Lower lobe of right lung (tissue), 2 donors: Measurements from ENCODE around the gene DCAF8. TPM values are rescaled to one million over a fixed set of nuclear protein-coding genes. Genes with fewer than 3 reads are reported as not detected.

Experiments used
- ATAC-seq, 2 donors: fragments of 200-7000 bp; cut with Tn5 transposase; one replicate each; pipeline ENCODE4 v1.9.1; 2020 to 2022; ENCODE audit warnings: mild to moderate bottlenecking in 2 of 2, moderate library complexity in 2 of 2
- DNase-seq: peaks from one replicate; pipeline ENCODE4 v3.0.0-alpha.2; 2020
- H3K27ac ChIP-seq: fragments of 200-600 bp; one replicate; pipeline ENCODE4 v1.8.0; 2022
- H3K27me3 ChIP-seq: fragments of 200-600 bp; one replicate; pipeline ENCODE4 v1.8.0; 2022; ENCODE audit warnings: low read depth
- H3K36me3 ChIP-seq: fragments of 200-600 bp; one replicate; pipeline ENCODE4 v1.8.0; 2022; ENCODE audit warnings: mild to moderate bottlenecking
- H3K4me1 ChIP-seq: fragments of 200-600 bp; one replicate; pipeline ENCODE4 v1.8.0; 2022
- H3K4me3 ChIP-seq: fragments of 200-600 bp; one replicate; pipeline ENCODE4 v1.8.0; 2022; ENCODE audit warnings: mild to moderate bottlenecking
- H3K9me3 ChIP-seq: fragments of 200-600 bp; one replicate; pipeline ENCODE4 v1.8.0; 2022
- intact Hi-C: fragments of 100-400 bp; cut with DNase I; formaldehyde crosslinking; loops from one replicate; pipeline ENCODE4 v1.11.0; 2022
- long read RNA-seq: library from polyadenylated mRNA; unstranded; transcript quantifications from one replicate; pipeline ENCODE4 v2.0.0, GENCODE V29; 2021
- total RNA-seq: library from RNA; stranded (reverse); fragmentation: NEBNext Ultra II Directional; extraction: Animal tissue kit (Norgen Biotek cat#: 25700); gene quantifications from one replicate; pipeline ENCODE4 v1.2.1, GENCODE V29; 2021
- TF ChIP-seq, protein P1 (sequence below): fragments of 200-600 bp; IDR thresholded peaks from one replicate; pipeline ENCODE4 v1.8.0; 2022; ENCODE audit warnings: antibody characterized with exemption, mild to moderate bottlenecking
- donor health status: DM: no; HTN: yes; CAD: no; lungs with severe emphysema.

DCAF8 gene
- 114 TPM for total RNA-seq
- long read RNA-seq, full-length matches to known transcripts: 58 of 154 reads
- long read RNA-seq, partial matches to known transcripts: 32 of 154 reads
- long read RNA-seq, other reads (novel, unspliced or antisense): 64 of 154 reads

- Histone ChIP-seq H3K27me3 (no peaks in the 10 kb centered on the region), H3K36me3 (no peaks in the 10 kb centered on the region), H3K4me3 (peak within 1 kb of the TSS; percentile 91), H3K9me3 (no peaks in the 10 kb centered on the region), H3K27ac (peak within 1 kb of the TSS; percentile 94), H3K4me1 (peaks cover 38% of the 10 kb centered on the region)
- intact Hi-C loops: no loop called here
- TF ChIP-seq, protein P1, sequence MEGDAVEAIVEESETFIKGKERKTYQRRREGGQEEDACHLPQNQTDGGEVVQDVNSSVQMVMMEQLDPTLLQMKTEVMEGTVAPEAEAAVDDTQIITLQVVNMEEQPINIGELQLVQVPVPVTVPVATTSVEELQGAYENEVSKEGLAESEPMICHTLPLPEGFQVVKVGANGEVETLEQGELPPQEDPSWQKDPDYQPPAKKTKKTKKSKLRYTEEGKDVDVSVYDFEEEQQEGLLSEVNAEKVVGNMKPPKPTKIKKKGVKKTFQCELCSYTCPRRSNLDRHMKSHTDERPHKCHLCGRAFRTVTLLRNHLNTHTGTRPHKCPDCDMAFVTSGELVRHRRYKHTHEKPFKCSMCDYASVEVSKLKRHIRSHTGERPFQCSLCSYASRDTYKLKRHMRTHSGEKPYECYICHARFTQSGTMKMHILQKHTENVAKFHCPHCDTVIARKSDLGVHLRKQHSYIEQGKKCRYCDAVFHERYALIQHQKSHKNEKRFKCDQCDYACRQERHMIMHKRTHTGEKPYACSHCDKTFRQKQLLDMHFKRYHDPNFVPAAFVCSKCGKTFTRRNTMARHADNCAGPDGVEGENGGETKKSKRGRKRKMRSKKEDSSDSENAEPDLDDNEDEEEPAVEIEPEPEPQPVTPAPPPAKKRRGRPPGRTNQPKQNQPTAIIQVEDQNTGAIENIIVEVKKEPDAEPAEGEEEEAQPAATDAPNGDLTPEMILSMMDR: no peak
- DNase-seq (peak; percentile 99), ATAC-seq (peak; percentile 98 to 100)
These were observed at the start of gene DCAF8 for GRCh38 chr1:160261893-160262794. Gene DCAF8 (minus strand): TSS chr1:160262549. CDS start chr1:160244008, 18,541 bp downstream.

DNA sequence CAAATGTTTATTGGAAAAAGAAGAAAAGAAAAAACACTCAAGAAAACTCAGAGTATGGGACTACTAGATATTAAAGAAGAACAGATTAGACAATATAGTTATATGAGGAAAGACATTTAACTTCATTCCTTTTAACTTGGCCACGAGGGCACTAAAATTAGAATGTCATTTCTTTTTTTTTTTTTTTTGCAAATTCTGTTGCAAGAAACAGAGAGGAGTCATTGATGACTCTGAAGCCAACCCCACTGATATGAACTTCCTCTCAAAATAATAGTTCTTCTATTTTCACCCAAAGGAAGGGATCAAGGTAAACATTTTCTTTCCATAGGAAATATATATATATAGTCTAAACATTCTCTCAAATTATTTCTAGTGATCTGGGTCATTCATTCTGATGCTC, 47.2 kb upstream of the DCAF8 start:
- no peak for ATAC-seq
- intact Hi-C loops: no loop called here
- DNase-seq: no peak
- Histone ChIP-seq H3K27ac (no peak overlapping the region), H3K36me3 (peaks cover 100% of the 10 kb centered on the region), H3K4me3 (no peak overlapping the region), H3K27me3 (no peaks in the 10 kb centered on the region), H3K9me3 (no peaks in the 10 kb centered on the region), H3K4me1 (no peaks in the 10 kb centered on the region)
- TF ChIP-seq, protein P1: no peak

DNA sequence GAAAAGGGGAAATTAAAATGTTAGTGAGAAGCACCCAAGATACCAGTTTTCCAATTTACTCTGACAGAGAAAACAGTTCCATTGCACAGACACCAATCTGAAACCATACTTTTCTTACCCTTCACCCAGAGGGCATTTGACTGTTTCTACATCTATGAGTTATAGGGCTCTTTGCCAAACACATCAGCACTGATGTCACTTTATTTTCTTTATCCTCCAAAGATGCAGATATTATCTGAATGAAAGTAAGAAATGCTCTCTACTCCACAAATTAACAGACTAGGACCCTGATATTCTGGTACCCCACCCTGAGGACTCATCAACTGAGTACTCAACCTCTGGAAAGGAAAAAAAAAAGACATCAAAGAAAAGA, 46.8 kb upstream of the DCAF8 start:
- no peak for DNase-seq
- H3K4me3 ChIP-seq: no peak overlapping the region
- H3K27me3 ChIP-seq: no peaks in the 10 kb centered on the region
- H3K36me3 ChIP-seq: peaks cover 100% of the 10 kb centered on the region
- TF ChIP-seq, protein P1: no peak
- no peak for ATAC-seq
- H3K4me1 ChIP-seq: no peaks in the 10 kb centered on the region
- intact Hi-C loops: no loop called here
- H3K27ac ChIP-seq: no peak overlapping the region
- H3K9me3 ChIP-seq: no peaks in the 10 kb centered on the region

DNA sequence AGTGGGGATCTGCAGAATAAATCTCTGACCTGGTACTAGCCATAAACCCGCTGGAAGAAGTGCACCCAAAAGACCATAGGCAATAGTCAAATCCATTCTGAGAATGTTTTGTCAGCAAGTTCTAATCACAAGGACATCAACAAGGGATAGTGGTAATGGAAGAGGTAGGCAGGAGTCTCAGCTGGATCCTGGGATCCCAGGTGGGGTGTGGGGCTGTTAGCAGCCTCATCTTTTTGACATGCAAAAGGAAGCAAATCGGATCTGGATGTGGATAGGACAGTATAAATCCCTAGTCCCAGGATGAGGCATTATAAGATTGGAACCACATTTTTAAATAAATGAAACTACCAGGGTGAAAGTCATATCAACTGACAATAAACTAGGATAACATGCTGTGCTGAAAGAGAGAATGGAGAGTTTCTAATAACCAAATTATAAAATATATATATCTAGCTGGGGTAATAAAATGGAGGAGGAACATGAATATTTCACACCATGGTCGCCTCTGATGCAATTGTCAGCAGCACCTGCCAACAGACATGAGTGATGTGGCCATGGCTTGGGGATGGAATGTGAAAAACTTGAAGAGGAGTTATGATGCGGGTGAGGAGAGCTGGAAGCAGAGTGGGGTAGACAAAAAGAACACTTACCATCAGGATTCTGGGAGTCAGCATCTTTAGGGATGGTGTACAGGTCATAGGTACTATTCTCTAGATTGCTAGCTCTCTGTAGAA, 46.3 kb upstream of the DCAF8 start:
- ATAC-seq (no peak), DNase-seq (no peak)
- Histone ChIP-seq H3K27ac (no peak overlapping the region), H3K4me3 (no peak overlapping the region), H3K9me3 (no peaks in the 10 kb centered on the region), H3K27me3 (no peaks in the 10 kb centered on the region), H3K4me1 (no peaks in the 10 kb centered on the region), H3K36me3 (peaks cover 100% of the 10 kb centered on the region)
- intact Hi-C loops: no loop called here
- TF ChIP-seq, protein P1: no peak

- intact Hi-C loops: no loop called here
- Histone ChIP-seq H3K27me3 (no peaks in the 10 kb centered on the region), H3K9me3 (no peaks in the 10 kb centered on the region), H3K36me3 (peaks cover 100% of the 10 kb centered on the region), H3K4me1 (no peaks in the 10 kb centered on the region), H3K4me3 (no peak overlapping the region), H3K27ac (no peak overlapping the region)
- no peak for ATAC-seq
- no peak for DNase-seq
- TF ChIP-seq, protein P1: no peak
These were observed 44.9 kb upstream of the DCAF8 start for GRCh38 chr1:160307118-160307791.
